Retinal pigment epithelial cell (primary cell): ENCODE data around the gene MAN1A2.
"Not testable (repeated sequence)": the region's sequence is repeated elsewhere in the genome, so short reads cannot be mapped to it uniquely, and the experiment has no call there.

Source experiments
- DNase-seq: peaks from one replicate; pipeline ENCODE4 v3.0.0-alpha.2; 2010; ENCODE audit warnings: low read depth
- H3K4me3 ChIP-seq: 2 replicates; pipeline ENCODE4 v1.5.1; 2011; ENCODE audit warnings: mild to moderate bottlenecking, low read length, control low read depth, moderate library complexity
- CTCF ChIP-seq: conservative IDR thresholded peaks from 2 replicates; pipeline ENCODE4 v1.5.1; 2011; ENCODE audit warnings: low read depth, low read length, control low read depth, inconsistent platforms

MAN1A2 gene

GRCh38 chr1:117427297-117427696, 60.0 kb downstream of the MAN1A2 start:
- TF ChIP-seq CTCF: no peak
- H3K4me3 ChIP-seq: no peak overlapping the region
- no peak for DNase-seq

DNA sequence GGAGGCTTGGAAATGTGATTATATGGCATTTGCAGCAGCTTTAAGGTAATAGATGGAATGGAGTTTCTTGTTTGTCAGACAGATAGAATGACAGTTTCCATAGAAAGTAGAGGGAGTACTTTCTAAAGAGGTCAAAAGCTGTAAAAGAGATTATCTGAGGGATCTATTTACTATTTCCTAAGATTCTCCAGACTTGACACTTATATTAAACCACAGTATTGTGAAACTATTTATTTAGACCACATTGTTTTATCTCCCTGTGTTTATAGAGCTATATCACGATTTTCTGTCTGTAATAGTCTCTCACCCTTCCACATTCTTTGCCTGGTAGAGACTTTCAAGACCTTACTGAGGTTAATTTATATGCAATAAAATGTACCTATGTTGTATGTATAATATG, 66.7 kb downstream of the MAN1A2 start:
- TF ChIP-seq CTCF: no peak
- DNase-seq: no peak
- H3K4me3 ChIP-seq: no peak overlapping the region

- TF ChIP-seq CTCF: no peak
- no peak overlapping the region for H3K4me3 ChIP-seq
- no peak for DNase-seq
Measured at GRCh38 chr1:117436513-117436912, 69.3 kb downstream of the MAN1A2 start.

GRCh38 chr1:117447661-117448060, 80.4 kb downstream of the MAN1A2 start:
- TF ChIP-seq CTCF: no peak
- no peak overlapping the region for H3K4me3 ChIP-seq
- DNase-seq: no peak

GRCh38 chr1:117452216-117452615, 85.0 kb downstream of the MAN1A2 start:
- no peak overlapping the region for H3K4me3 ChIP-seq
- no peak for TF ChIP-seq CTCF
- DNase-seq: no peak

DNA sequence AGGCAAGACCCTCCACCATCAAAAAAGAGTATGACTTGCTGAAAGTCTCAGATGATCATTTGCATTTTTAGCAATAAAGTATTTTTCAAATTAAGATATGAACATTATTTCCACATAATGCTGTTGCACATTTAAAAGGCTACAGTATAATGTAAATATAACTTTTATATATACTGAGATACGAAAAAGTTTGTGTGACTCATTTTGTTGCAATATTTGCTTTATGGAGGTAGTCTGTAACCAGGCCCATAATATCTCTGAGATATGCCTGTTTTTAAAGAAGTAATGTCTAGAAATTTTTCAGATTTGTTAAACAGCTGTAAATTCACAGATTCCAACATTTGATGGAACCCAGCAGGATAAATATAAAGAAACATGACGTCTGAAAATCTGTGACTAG, 86.7 kb downstream of the MAN1A2 start:
- no peak for DNase-seq
- no peak for TF ChIP-seq CTCF
- H3K4me3 ChIP-seq: no peak overlapping the region

- DNase-seq, H3K4me3 ChIP-seq: not testable (repeated sequence)
Measured at GRCh38 chr1:117458410-117458809, 91.2 kb downstream of the MAN1A2 start.

GRCh38 chr1:117466761-117467160, 99.5 kb downstream of the MAN1A2 start:
- no peak for DNase-seq
- H3K4me3 ChIP-seq: no peak overlapping the region
- TF ChIP-seq CTCF: no peak
